GM18511 (cell line): ENCODE measurements around the gene HOXC12.

Experiments
- ATAC-seq: cut with Tn5 transposase; IDR thresholded peaks from one replicate; pipeline ENCODE4 v1.9.1; 2021; ENCODE audit warnings: mild to moderate bottlenecking, moderate library complexity; ENCODE audit not compliant: unreplicated experiment

HOXC12 gene

DNA sequence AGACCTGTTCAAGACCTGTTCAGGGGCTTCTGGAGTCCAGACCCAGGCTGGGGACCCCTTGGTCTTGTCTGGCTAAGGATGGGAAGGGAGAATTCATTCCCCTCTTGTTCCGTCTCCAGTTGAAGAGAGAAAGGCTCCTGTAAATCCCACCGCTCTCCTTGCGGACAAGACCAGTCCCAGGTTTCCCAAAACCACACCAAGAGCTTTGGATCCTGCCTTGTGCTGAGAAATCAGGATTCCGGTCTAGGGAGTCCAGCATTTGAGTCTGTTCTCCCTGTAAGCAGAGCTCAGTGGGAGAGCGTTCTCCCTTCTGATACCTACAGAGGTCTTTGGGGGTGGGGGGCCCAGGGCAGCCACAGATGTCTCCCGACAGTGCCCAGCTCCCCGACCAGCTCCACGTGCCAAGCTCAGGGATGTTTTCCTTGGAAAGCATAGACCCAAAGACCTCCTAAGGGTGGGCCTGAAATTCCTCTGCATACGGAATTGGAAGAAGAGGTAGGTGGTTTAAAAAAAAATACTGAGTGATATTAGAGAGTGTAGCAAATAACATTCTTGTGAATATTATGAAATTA is 14.2 kb upstream of the HOXC12 start:
- no peak for ATAC-seq

- no peak for ATAC-seq
These were observed 13.5 kb upstream of the HOXC12 start for GRCh38 chr12:53941187-53941586.

DNA sequence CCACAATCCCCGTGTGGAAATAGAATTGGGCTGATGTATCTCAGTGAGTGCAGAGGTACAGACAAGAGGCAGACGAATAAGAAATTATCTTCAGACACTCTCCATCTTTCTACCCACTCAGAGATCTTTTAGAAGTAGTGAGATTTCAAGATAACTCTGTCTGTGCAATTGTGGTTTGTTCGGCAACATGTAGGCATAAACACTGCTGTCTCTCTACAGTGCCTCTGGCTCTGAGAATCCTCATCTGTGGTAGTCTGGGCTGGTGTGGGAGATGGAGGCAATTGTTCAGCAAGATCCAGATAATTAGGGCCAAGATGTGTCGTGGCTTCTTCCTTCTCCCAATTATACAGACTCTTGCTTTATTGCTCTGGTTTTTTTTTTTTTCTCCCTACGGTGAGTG is 13.0 kb upstream of the HOXC12 start:
- no peak for ATAC-seq

DNA sequence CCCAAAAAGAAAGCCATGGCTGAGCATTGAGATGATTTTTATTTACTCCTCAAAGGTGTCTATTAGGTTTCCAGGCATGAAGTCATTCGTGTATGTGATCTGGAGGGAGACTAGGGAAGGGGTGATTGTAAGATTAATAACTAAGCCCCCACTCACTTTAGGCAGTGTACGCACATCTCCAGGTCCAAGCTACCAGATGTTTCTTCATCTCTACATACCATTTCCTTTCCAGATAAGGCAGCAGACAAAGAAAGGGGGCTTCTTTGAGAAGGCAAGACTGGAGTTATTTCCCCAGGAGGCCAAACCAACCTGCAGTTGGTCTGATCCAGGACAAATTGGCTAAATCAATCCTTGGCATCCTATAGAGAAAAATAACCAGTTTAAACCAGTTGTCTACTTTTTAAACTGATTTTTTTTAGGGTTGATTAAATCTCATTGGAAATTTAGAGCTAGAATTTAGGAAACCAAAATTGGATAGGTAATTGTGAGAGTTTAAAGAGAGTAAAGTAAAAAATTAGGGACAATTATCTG is 12.2 kb upstream of the HOXC12 start:
- ATAC-seq, result no peak

DNA sequence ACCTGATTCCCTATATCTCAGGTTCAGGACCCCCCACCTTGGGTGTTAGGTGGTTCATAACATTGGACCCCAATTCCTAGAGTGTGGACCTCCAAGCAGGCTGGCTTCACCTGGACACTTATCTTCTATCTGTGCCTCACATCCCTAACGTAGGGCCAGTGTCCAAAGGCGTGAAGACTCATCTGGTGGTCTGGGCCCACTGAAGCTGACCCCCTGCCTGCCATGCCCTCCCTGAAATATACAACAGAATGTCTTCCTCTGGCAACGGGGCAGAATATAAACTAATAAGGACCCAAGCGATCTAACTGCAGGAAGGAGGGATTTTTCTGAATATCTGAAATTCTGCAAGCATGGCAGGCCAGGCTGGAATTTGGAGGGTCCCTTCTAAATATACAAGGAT is 10.5 kb upstream of the HOXC12 start:
- no peak for ATAC-seq

DNA sequence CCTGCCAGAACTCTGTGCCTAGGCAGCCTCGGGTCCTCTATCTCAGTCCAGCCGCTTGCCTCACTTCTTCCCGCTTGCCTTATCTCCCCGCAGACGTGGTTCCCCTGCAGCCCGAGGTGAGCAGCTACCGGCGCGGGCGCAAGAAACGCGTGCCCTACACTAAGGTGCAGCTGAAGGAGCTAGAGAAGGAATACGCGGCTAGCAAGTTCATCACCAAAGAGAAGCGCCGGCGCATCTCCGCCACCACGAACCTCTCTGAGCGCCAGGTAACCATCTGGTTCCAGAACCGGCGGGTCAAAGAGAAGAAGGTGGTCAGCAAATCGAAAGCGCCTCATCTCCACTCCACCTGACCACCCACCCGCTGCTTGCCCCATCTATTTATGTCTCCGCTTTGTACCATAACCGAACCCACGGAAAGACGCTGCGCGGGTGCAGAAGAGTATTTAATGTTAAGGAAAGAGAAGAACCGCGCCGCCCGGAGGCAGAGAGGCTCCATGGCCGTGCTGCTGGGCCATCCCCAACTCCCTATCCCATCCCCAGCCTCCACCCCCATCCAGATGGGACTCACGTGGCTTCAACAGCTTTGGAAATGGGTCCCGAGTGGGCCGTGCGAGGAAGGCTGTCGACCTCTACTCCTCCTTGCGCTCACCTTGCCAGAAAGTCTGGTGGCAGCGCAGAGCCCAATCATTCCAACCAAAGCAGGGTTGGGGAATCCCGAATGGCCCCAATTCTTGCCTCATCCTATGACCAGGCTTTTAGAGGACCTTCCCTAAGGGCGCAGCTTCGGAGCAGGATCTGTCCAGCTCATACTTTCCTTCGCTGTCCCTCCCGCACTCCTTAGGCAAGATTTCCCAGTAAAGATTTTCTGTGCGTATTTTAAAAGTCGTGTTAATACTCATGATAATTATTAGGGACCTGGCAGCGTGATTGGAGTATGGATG is 9.5 kb upstream of the HOXC12 start:
- ATAC-seq, result no peak

GRCh38 chr12:53947743-53948142 is 7.0 kb upstream of the HOXC12 start:
- no peak for ATAC-seq

- ATAC-seq, result no peak
These were observed 5.8 kb upstream of the HOXC12 start for GRCh38 chr12:53948650-53949593.

DNA sequence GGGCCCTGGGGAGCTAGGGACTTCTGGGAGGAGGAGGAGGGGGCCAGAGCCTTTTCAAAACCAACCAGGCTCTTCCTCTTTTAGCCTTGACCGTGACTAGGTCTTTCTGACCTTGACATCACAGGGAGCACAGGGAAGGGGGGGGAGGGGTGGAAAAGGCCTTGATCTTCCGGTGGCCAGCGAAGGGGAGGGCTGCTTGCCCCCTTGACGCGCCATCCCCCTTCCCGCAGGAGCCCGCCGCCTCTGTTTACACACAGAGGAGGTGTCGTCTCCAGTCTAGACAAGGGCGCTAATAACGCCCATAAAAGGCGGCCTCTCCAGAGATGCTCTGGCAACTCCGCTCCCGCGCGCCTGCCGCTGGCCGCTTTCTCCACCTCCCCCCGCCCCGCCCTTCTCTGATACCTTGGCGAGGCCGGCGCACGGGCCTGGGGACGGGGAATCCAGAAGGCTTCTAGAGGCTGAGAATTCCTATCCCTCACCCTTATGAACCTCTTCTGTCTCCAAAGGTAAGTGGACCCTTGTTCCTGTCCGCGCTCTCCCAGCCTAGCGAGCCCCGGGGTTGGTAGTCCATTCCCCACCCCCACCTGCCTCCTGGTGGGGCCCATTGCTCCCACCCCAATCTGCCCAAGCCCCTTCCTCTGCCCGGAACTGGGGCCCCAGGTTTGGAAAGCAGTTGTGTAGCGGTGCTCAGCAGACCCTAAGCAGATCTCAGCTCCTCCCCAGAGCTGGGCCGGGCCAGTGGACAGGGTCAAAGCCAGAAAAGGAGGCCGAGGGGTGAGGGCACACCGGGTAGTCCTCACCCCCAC is 4.9 kb upstream of the HOXC12 start:
- ATAC-seq, result no peak

DNA sequence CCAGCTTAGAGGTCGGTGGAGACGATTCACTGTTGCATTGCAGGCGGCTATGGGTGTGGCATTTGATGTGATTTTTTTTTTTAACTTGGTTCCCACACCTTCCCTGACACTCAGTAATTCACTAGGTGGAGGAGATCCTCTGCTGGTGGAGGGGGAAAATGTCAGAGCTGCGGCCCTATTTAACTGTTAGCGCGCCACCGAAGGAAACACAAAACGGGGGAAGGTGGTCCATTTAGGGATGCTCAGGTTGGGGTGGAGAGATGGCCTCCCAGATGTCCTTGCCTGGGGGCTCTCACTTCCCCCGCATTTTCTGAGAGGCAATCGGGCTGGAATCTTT is 4.3 kb upstream of the HOXC12 start:
- ATAC-seq, result no peak

DNA sequence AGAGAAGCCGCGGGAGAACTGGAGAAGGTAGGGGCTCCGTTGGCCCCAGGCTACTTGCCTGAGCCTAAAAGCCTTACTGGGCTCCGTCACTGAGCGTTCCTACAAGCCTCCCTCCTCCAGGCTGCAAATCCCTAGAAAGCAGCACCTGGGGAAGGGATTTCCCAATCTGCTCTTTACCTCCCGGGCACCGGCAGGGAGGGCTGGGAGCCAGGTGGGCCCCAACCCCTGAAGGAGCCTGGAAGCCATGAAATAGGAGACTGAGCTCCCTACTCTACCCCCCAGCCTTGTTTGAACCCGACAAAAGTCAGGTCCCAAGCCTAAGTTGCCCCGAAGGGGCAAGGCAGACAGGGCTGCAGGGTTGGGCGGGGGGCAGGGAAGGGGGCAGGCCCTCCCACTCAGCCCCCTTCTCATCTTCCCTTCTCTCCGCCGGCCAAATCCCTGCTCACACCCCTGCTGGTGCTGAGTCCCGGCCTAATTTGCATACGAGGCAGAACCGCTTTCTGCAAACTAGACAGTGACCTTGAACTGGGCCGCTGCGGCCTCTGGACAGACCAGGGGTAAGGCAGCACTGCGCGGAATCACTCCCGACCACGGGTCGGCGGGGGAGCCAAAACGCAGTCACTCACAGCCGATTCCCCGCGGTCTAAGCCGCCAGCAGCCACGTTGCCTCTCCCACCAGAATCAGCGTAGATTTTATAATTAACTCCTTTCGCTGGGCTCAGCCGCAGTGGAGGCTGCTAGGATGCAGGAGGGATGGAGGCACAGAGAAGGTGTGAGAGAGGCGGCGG is 3.7 kb upstream of the HOXC12 start:
- no peak for ATAC-seq

DNA sequence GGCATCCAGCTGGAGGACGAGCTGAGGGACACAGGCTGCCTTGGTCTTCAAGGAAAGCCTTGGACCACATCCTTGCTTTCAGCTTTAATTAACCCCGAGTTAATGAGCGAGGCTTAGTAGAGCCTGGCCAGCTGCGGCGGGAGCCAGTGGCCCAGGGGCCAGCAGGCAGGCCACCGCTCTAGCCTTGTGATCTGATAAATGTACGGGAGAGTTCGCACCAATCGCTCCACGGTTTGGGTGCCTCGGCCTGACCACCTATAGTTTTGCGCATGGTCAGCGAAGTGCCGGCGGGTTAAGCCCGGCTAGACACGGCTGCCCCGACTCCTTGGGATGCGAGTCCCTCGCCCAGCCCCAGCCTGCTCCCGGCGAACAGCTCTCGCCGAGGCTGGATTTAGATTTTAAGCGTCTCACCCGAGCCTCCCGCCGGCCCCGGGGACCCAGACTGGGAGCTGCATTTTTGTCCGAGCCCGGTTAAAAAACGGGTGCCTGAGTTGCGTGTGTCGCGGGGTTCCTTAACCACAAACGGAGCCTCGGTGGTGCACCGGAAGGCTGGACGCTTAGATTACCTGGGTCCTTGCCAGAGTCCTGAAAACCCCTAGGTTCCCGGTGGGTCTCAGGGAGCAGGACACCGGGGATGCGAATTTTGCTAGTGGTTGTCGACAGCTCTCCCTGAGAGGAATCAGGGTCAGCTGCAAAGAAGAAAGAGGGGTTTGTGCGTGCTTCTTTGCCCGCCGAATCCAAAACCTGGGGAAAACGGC is 2.9 kb upstream of the HOXC12 start:
- no peak for ATAC-seq

DNA sequence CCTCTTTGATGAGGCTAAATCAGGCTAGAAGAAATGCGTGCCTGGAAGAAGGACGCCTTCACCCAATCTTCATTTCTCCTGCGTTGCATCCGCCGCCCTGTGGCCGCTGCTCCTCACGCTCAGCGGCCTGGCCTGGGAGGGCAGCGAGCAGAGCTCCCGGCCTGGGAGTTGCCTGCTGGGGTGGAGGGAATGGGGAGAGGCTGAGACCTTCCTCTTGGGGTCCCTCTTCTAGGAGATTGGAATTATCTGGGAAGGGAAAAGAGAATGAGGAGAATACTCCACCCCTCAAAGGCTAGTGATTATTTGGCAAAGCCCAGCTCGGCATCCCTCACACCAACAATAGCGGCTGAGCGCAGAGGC is 2.4 kb upstream of the HOXC12 start:
- ATAC-seq, result no peak

- no peak for ATAC-seq
These were observed 1.6 kb upstream of the HOXC12 start for GRCh38 chr12:53952871-53953734.

DNA sequence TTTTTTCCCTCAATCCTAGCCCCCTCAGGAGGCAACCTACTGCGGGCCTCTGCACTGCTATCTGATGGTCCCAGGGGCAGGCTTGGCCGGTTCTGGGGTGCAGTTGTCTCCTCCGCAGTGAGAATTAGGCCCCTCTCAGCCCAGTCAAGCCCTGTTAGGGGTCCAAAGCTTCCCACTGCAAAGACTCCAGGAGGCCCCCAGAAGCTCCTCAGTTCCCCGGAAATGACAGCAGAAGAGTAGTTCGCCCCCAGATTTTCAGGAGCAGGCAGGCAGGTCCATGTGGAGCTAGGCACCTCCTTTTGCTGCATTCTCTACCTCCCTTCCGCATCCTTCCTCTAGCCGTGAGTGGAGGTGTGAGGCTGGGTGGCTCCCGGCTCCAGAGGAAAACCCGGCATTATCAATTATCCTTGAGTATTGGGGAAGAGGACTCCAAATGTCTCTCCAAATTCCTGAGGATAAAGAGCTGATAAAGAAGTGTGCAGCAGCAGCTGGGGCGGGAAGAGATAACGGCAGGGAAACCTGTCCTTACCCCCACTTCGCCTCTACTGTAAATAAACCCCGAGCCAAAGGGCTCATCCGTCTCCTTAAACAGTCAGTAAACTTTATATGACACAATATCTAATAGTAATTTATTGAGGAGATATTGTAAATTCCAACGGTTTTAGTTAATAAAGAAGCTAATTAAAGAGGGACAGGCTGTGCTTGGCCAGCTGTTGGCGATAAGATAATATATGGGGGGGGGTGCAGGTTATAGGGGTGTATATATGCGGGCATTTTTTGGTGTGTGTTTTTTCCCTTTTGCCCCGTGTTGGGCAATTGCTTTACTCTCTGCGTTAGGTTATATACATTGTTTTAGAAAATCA is 641 bp upstream of the HOXC12 start:
- no peak for ATAC-seq

- ATAC-seq, result no peak
These were observed 503 bp downstream of the HOXC12 start for GRCh38 chr12:53955036-53955775.
